Measurements from ENCODE around the gene CPS1. TPM values are rescaled to one million over a fixed set of nuclear protein-coding genes. Genes with fewer than 3 reads are reported as not detected.

Gene CPS1
- total RNA-seq, 1 donor from 2014 or later = 8.8 TPM

GRCh38 chr2:210584834-210585233, 28.4 kb downstream of the CPS1 start:
- no peak overlapping the region for H3K27ac ChIP-seq
- DNase-seq (ENCODE audit: extremely low spot score in 2 of 2) = no peak

GRCh38 chr2:210586381-210586780, 30.0 kb downstream of the CPS1 start:
- intact Hi-C loops (cut with DNase I) = no loop called here
- TF ChIP-seq, protein P1, sequence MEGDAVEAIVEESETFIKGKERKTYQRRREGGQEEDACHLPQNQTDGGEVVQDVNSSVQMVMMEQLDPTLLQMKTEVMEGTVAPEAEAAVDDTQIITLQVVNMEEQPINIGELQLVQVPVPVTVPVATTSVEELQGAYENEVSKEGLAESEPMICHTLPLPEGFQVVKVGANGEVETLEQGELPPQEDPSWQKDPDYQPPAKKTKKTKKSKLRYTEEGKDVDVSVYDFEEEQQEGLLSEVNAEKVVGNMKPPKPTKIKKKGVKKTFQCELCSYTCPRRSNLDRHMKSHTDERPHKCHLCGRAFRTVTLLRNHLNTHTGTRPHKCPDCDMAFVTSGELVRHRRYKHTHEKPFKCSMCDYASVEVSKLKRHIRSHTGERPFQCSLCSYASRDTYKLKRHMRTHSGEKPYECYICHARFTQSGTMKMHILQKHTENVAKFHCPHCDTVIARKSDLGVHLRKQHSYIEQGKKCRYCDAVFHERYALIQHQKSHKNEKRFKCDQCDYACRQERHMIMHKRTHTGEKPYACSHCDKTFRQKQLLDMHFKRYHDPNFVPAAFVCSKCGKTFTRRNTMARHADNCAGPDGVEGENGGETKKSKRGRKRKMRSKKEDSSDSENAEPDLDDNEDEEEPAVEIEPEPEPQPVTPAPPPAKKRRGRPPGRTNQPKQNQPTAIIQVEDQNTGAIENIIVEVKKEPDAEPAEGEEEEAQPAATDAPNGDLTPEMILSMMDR (IDR thresholded peaks at IDR 0.05) = no peak
- TF ChIP-seq POLR2A (IDR thresholded peaks at IDR 0.05) (no peak), POLR2AphosphoS5 (IDR thresholded peaks at IDR 0.05; ENCODE audit: insufficient read depth in 1 of 2, low read depth in 1 of 2) (no peak)
- Histone ChIP-seq H3K36me3 (no peaks in the 10 kb centered on the region), H3K27ac (no peak overlapping the region), H3K27me3 (no peaks in the 10 kb centered on the region), H3K4me1 (no peaks in the 10 kb centered on the region), H3K4me3 (no peak overlapping the region), H3K9me3 (no peaks in the 10 kb centered on the region)
- DNase-seq (ENCODE audit: extremely low spot score in 2 of 2) = no peak

More at GRCh38 chr2:210584834-210585233, 28.4 kb downstream of the CPS1 start:
- intact Hi-C loops (cut with DNase I) = no loop called here
- no peak overlapping the region for H3K4me3 ChIP-seq
- H3K4me1 ChIP-seq = no peaks in the 10 kb centered on the region
- TF ChIP-seq POLR2A (IDR thresholded peaks at IDR 0.05) = no peak
- no peak for TF ChIP-seq POLR2AphosphoS5 (IDR thresholded peaks at IDR 0.05; ENCODE audit: insufficient read depth in 1 of 2, low read depth in 1 of 2)
- TF ChIP-seq, protein P1 (IDR thresholded peaks at IDR 0.05) = no peak
- no peaks in the 10 kb centered on the region for H3K9me3 ChIP-seq
- H3K36me3 ChIP-seq = no peaks in the 10 kb centered on the region
- H3K27me3 ChIP-seq = no peaks in the 10 kb centered on the region

- Histone ChIP-seq H3K27ac (no peak overlapping the region), H3K27me3 (no peaks in the 10 kb centered on the region), H3K4me1 (no peaks in the 10 kb centered on the region), H3K9me3 (no peaks in the 10 kb centered on the region), H3K36me3 (no peaks in the 10 kb centered on the region), H3K4me3 (no peak overlapping the region)
- TF ChIP-seq POLR2A (IDR thresholded peaks at IDR 0.05) (no peak), POLR2AphosphoS5 (IDR thresholded peaks at IDR 0.05; ENCODE audit: insufficient read depth in 1 of 2, low read depth in 1 of 2) (no peak)
- TF ChIP-seq, protein P1 (IDR thresholded peaks at IDR 0.05) = no peak
- intact Hi-C loops (cut with DNase I) = no loop called here
- DNase-seq (ENCODE audit: extremely low spot score in 2 of 2) = no peak
Observed at GRCh38 chr2:210591663-210592062, 35.3 kb downstream of the CPS1 start.

DNA sequence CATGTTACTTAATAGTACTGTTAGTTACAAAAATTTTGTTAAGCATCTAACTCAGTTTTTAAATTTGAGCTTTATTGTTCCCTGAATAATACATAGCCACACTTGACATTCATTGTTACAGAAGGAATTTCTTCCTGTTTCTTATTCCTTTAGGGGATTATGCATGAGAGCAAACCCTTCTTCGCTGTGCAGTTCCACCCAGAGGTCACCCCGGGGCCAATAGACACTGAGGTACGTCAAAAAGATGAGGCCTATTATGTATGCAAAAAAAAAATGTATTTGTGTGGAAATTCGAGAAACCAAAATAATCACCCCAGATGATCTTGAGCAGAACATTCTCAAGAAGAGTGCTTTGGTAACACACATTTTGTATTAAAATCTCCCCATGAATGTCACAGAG, 36.3 kb downstream of the CPS1 start:
- Histone ChIP-seq H3K36me3 (no peaks in the 10 kb centered on the region), H3K9me3 (no peaks in the 10 kb centered on the region), H3K4me3 (no peak overlapping the region), H3K27me3 (no peaks in the 10 kb centered on the region), H3K4me1 (no peaks in the 10 kb centered on the region), H3K27ac (no peak overlapping the region)
- TF ChIP-seq POLR2AphosphoS5 (IDR thresholded peaks at IDR 0.05; ENCODE audit: insufficient read depth in 1 of 2, low read depth in 1 of 2) = no peak
- no peak for TF ChIP-seq POLR2A (IDR thresholded peaks at IDR 0.05)
- TF ChIP-seq, protein P1 (IDR thresholded peaks at IDR 0.05) = no peak
- intact Hi-C loops (cut with DNase I) = no loop called here
- DNase-seq (ENCODE audit: extremely low spot score in 2 of 2) = no peak

GRCh38 chr2:210593166-210593565, 36.8 kb downstream of the CPS1 start:
- no peak overlapping the region for H3K27ac ChIP-seq
- no peaks in the 10 kb centered on the region for H3K9me3 ChIP-seq
- no peaks in the 10 kb centered on the region for H3K27me3 ChIP-seq
- intact Hi-C loops (cut with DNase I) = no loop called here
- TF ChIP-seq POLR2A (IDR thresholded peaks at IDR 0.05) = no peak
- TF ChIP-seq, protein P1 (IDR thresholded peaks at IDR 0.05) = no peak
- no peak for TF ChIP-seq POLR2AphosphoS5 (IDR thresholded peaks at IDR 0.05; ENCODE audit: insufficient read depth in 1 of 2, low read depth in 1 of 2)
- H3K4me3 ChIP-seq = no peak overlapping the region
- DNase-seq (ENCODE audit: extremely low spot score in 2 of 2) = no peak
- no peaks in the 10 kb centered on the region for H3K4me1 ChIP-seq
- H3K36me3 ChIP-seq = no peaks in the 10 kb centered on the region
